ENCODE measurements around the gene RALY.

RALY gene

GRCh38 chr20:33993576-33994221, at the start of gene RALY:
TSS of gene RALY (plus strand) at chr20:33993911. CDS start at chr20:34072075, 78,164 bp downstream.
- DNase-seq (ENCODE audit: low read depth), result peak; percentile 47

GRCh38 chr20:33944914-33945313, 48.8 kb upstream of the RALY start:
- DNase-seq (ENCODE audit: low read depth), result no peak

- no peak for DNase-seq (ENCODE audit: low read depth)
These were observed 48.2 kb upstream of the RALY start for GRCh38 chr20:33945391-33946081.

DNA sequence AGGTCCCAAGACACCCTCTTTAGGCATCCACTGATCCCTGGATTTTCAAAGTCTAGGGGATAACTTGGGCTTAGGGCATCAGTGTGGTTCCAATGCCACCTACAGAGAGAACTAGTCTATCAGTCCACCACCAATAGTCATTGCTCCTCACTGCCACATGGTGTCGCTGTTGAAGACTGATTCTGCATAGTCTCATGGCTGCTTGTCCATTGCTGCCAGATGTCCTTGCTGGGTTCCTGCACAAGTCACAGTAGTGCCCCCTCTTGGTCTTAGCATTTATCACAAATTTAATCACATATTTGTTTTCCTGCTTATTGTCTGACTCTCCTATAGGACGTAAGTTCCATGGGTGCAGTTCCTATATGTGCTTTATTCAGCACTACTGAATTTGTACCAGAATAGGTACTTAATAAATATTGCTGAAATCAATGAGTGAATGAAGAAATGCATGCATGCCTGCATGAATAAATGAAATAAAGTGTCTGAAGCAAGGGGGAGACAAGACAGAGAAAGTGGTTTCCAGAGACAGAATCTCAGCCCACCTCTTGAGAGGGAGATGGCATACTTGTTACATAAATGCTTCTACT, 45.9 kb upstream of the RALY start:
- DNase-seq (ENCODE audit: low read depth), result peak; percentile 22

- no peak for DNase-seq (ENCODE audit: low read depth)
These were observed 45.2 kb upstream of the RALY start for GRCh38 chr20:33948480-33948879.

DNA sequence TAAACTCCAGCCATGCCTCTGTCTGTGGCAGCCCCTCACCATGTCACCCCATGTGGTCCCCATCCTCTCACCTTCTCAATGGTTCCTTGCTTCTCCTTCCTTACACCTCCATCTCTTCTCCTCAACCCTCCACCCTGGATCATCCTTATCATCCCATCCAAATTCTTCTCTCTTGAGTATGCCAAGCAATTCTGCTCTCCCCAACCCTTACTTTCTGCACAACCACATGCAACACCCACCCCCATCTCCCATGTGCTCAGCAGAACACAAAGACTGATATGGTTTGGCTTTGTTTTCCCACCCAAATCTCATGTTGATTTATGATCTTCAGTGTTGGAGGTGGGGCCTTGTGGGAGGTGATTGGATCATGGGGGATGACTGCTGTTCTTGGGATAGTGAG, 42.5 kb upstream of the RALY start:
- no peak for DNase-seq (ENCODE audit: low read depth)

DNA sequence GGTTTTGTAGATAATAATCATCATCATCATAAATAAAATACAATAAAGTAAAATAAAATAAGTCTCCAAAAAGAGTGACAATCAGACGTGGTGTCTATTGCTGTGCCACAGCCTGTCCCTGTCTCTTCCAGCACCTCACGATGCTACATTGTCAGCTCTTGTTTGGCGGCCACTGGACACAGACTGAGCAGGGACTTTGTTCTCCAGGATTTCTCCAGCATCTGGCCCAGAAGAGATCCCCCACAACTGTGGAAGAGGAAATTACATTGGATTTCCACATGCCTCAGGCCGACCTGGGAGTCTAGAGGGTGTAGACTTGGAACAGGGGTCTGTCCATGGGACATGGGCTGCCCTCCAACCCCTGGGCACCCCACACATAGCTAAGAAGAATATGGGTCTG, 39.2 kb upstream of the RALY start:
- DNase-seq (ENCODE audit: low read depth), result no peak

DNA sequence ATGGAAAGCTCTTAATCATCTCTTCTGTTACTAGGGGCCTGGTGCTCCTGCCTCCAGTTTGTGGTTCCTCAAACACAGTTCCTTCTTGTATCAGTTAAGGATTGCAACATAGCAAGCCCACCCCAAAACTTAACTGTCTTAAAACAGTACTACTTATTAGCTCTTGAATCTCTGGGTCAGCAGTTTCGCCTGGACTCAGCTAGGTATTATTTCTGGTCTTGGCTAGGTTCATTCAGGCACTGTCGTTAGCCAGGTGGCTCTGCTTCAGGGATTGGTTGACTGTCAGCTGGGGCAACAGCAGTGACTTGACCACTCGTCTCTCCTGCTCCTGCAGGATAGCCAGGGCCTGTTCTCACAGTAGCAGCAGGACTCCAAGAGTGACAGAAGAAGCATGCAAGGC, 30.0 kb upstream of the RALY start:
- DNase-seq (ENCODE audit: low read depth), result no peak

GRCh38 chr20:33964441-33964840, 29.3 kb upstream of the RALY start:
- no peak for DNase-seq (ENCODE audit: low read depth)

DNA sequence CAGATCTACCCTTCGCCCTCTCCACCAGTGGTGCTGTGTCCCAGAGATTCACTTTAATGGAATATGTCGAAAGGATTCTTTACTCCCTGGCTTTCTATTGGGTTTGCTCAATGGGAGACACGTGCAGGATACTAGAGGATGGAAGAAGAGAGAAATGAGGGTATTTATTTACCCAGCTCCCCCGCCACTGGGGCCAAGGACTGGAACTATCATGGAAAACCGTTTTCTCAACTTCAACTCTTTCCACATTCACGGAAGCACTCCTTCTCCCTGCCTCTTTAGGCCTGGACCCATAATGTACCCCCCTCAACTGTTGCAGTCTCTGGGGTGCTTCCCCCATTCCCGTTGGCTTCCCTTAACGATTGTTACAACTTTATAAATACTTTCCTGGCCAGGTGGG, 26.6 kb upstream of the RALY start:
- DNase-seq (ENCODE audit: low read depth), result no peak

GRCh38 chr20:33969563-33969962, 24.1 kb upstream of the RALY start:
- DNase-seq (ENCODE audit: low read depth), result no peak

DNA sequence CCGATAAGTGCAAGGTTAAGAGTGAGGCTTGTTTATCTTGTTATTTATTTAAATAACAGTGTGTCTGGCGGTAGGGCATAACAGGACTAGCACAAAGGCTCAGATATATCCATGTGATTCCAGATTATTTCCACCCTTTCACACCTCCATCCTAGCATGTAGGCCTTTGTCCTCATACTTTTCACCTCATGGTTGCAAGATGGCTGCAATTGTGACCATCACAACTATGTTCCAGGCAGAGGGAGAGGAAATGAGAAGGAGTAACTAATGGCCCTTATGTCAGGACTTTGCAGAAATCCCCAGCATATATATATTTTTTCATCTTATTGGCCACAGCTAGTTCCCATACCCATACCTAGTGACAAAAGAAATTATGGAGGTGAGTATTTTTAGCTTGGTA, 23.5 kb upstream of the RALY start:
- no peak for DNase-seq (ENCODE audit: low read depth)

DNA sequence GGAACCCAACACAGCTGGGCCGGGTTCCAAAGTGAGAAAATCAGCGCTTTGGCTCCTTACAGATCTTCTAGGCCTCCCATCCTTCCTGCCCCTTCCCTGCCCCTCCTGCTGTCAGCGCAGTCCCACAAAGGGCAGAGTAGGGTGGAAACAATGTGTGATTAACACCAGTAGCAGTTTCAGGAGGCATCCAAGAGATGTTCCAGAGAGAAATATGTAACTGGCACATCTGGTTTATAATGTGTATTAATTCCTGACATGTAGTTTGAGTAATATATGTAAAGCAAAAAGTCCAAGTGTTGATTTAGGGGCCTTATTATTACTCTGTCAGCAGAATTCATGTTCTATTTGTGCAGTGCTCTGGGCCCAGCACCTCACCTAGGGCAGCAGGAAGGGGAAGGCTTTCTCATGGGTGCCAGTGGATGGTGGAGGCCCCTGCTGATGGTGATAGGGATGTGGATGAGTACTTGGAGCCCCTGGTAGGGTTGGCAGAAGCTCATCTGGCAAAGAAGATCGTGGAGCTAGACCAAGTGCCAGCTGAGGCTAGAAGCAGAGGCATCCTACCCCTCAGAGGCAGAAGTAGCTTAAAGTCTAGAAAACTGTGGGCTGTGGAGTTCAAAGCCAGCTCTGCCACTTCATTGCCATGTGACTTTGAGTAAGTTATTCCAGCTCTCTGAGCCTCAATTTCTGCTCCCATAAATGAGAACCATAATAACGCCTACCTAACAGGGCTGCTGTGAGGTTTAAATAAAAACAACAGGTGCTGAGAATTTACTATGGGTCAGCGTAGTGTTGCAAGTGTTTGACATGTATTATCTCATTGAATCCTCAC, 22.4 kb upstream of the RALY start:
- no peak for DNase-seq (ENCODE audit: low read depth)

DNA sequence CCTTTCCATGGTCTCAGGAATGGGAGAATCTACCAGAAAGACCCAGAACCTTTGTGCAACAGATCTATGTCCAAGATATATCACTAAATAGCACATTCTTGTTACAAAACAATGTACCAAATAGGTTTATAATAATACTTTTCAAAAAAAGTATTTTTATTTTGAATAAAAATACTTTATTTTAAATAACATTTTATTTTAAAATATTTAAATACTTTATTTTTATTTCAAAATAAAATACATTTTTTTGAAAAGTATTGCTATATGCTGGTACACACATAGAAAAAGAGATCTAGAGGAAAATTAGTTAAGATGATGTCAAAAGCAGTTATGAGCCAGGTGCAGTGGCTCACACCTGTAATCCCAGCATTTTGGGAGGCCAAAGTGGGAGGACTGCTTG, 16.8 kb upstream of the RALY start:
- no peak for DNase-seq (ENCODE audit: low read depth)

DNA sequence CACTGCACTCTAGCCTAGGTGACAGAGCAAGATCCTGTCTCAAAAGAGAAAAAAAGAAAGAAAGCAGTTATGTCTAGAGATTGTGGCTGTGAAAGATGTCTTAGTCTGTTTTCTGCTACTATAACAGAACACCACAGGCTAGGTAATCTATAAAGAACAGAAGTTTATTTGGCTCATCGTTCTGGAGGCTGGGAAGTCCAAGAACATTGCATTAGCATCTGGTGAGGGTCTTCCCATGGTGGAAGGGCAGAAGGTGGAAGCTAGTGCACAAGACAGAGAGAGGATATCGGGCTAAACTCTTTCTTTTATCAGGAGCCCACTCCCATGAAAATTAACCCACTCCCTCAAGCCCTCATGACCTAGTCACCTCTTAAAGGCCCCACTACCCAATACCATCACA, 16.2 kb upstream of the RALY start:
- DNase-seq (ENCODE audit: low read depth), result no peak

DNA sequence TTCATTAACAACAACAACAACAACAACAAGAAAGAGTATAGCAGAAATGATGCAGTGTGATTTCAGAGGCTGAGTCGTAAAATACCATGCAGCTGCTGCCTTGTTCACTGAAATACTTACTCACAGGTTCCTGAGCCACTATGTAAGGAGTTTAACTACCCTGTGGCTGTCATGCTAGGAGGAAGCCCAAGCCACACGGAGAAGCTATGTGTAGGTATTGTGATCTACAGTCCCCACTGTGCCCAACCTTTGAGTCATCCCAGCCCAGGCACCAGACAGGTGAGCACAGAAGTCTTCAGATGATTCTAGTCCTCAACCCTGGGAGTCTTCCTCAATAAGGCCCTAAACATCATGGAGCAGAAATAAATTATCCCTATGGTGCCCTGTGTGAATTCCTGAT, 14.6 kb upstream of the RALY start:
- no peak for DNase-seq (ENCODE audit: low read depth)

DNA sequence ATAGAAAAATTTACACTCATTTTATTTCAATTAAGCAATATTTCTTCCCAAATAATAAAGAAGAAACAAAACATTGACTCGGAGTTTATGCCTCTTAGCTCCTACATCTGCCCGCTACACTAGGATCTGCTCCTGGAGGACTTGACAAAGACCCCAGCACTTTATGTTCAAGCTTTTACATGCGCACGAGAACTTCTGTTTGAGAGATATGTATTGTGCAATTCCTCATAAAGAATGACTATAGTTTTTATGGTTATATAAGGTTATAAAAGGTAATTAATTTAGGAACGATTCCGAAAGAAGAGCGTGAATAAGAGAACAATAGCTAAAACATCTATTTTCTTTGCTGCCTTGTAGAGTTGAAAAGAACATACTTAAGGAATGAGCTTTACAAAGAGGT, 12.4 kb upstream of the RALY start:
- DNase-seq (ENCODE audit: low read depth), result no peak

GRCh38 chr20:33981964-33982363, 11.7 kb upstream of the RALY start:
- DNase-seq (ENCODE audit: low read depth), result no peak

GRCh38 chr20:33983371-33983770, 10.3 kb upstream of the RALY start:
- DNase-seq (ENCODE audit: low read depth), result no peak

DNA sequence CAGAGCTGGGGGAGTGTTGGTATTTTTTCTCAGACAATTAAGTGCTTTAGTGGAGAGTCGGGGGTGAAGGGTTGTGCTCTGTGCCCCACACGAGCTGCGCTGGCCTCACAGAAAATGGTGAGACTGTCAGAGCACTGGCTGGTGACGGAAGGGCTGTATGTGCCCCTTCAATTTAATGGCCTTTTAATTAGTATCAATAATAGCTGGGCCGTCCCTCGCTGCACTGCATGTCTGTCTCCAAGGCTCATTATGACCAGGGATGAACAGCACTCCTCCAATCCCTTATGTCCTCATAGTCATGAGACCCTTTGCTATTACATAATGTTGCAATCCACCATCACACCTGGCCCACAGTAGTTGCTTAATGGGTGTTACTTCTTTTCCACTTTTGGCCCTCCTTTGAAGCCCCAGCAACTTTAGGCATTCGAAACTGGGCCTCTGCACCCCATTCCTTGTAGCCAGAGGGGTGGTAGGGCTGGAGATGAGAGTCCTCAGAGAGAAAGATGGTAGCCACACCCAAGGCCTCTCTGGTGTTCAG, 9.5 kb upstream of the RALY start:
- DNase-seq (ENCODE audit: low read depth), result no peak

- DNase-seq (ENCODE audit: low read depth), result no peak
These were observed 8.4 kb upstream of the RALY start for GRCh38 chr20:33985280-33985679.

DNA sequence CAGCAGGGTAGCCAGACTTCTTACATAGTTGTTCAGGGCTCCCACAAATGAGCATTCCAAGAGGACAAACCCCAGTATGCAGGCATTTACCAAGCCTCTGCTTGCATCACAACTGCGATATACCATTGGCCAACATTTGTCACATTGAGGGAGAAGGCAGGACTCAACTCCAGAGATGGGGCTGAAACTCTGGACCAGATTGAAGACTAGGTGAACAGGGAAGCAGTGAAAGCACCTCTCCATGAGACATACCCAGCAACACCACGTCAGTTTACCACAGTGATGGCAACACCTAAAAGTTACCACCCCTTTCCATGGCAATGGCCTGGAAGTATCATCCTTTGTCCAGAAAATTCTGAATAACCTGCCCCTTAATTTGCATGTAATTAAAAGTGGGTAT, 7.9 kb upstream of the RALY start:
- DNase-seq (ENCODE audit: low read depth), result no peak

Data from HS-27A (cell line).